Measurements from ENCODE around the gene TAP1. TPM values are rescaled to one million over a fixed set of nuclear protein-coding genes. Genes with fewer than 3 reads are reported as not detected.

The TAP1 gene
- total RNA-seq, 2 donors from 2014 or later: 16.8 to 27.5 TPM

DNA sequence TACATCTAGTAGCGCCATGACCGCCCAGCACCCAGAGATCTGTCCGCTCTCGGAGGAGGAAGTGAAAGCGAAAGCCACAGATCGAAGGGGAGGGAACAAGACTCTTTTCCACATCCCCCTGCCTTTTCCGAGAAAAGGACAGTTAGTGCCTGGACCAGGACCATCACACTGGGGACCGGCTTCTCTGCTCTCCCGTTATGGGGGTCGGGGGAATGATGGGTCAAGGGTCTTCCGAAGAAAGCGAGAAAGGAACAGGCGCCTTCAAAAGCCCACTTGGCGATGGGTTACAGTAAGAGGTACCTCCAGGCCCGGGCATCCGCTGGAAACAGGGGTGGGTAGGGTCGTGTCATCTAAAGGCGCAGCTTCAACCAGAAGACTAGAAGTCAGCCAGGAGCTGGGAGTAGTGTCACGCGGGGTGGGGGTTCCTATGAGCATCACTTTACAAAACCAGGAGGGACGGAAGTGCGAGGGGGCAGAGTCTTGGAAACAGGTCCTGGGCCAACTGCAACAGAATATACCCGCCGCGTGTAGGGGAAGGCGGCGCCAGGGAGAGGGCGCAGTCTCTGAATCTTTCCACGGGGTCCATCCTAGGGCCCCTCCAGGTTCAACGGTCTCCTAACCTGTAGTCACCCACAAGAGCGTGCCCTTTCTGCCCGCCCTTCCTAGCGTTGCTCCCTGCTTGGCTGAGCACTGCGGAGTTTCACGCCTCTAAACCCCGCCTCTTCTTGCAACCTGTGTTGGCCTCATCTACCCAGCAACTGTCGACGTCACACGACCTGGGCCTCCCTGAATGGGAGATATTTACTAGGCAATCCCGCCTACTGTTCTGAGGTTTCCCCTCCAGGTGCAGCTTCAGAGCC is 9.3 kb downstream of the TAP1 start, which contains the start of gene PSMB8:
TSS of gene PSMB8 (minus strand) at position 69 of the 860 bp plus-strand sequence. CDS start at position 18, 51 bp downstream.
- ATAC-seq (peak; percentile 95 to 97), DNase-seq (peak; percentile 97)
- intact Hi-C loops (cut with DNase I): no loop called here

GRCh38 chr6:32843331-32843978 is 10.0 kb downstream of the TAP1 start:
- no peak for DNase-seq
- peak in 1 of 2 donors; percentile 0 for ATAC-seq
- intact Hi-C loops (cut with DNase I): no loop called here

DNA sequence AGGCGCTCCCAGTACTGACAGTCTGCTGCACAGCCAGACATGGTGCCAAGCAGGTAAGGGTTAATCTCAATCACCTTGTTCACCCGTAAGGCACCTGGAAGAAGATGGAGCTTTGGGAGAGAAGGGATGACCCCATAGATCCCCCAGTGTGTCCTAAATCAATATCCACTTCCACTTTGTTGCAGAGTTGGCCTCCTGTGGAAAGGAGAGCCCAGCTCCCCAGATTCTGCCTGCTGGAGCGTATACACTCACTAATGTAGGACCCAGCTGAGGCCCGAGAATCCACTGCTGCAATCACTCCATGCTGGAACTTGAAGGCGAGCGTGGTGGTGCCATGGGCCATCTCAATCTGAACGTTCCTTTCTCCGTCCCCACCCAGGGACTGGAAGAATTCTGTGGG is 10.8 kb downstream of the TAP1 start:
- no peak for DNase-seq
- ATAC-seq: no peak

DNA sequence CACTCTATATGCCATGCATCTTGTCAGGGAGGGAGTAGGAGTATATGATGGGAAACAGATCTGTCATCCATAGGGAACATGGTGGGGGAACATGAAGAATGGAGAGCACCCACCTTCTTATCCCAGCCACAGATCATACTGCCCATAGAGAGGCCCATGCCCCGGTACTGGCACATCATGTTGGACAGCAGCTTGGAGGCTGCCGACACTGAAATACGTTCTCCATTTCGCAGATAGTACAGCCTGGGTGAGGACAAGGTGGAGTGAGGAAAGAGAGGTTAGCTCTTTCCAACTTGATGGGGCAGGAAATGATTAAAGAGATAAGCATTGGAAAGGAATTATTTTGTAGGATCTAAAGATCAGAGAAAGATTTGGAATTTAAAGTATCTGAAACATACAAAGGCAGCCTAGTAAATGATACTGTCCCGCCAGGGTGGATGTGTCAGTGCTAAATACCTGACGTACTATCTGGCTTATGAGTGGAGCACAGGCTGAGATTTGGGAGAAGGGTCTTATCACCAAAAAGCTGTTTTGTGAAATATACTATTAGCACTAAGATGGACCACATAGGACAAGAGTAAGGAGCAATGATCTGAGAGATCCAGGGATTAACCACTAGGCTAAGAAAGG is 11.4 kb downstream of the TAP1 start:
- ATAC-seq (no peak), DNase-seq (no peak)
- intact Hi-C loops (cut with DNase I): no loop called here

More for the DNA sequence above, 10.8 kb downstream of the TAP1 start:
- intact Hi-C loops (cut with DNase I): no loop called here

- no peak for ATAC-seq
- DNase-seq: no peak
- intact Hi-C loops (cut with DNase I): no loop called here
Observed at GRCh38 chr6:32840604-32841246, 12.8 kb downstream of the TAP1 start.

GRCh38 chr6:32839356-32839755 is 14.1 kb downstream of the TAP1 start:
- no peak for DNase-seq
- no peak for ATAC-seq
- intact Hi-C loops (cut with DNase I): no loop called here

DNA sequence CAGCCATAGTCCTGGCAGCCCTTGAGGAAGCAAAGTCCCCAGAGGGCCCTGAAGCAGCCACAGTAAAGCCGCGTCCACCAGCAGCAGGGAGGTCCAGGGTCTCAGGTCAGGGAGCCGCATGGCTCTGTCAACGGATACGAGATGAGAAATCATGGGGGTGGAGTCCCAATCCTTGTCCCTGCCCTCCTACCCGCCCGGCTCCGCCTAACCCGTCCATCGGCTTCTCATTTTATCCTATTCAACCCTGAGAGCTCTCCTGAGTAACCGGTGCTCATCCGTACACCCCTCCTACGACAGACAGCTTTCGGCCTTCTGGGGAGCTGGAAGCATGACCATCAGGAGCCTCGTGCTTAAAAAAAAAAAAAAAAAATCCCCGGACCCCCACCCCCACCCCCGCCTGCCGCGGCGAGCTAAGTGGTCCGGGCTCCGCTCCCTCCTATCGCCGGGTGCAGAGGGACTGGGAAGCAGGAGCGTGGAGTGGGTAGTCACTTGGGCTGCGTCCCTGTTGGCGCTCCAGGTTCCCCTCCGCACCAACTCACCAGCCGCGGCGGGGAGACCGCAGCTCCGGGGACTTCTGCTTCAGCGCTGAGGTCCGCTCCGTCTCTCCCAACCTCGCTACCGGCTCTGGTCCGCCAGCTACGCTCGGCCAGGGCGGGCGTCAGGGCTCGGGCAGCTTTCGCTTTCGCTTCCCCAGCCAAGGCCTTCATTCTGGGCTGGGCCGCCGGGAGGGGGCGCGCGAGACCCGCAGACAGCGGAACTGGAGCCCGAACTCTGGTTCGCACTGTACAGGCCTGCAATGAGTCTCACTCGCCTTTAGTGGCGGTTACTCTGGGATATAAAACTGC is 15.2 kb downstream of the TAP1 start, which contains the start of gene TAP2:
TSS of gene TAP2 (minus strand) at position 626 of the 845 bp plus-strand sequence. CDS start at position 120, 506 bp downstream.
- ATAC-seq: peak; percentile 96
- intact Hi-C loops (cut with DNase I): loop anchor here in 1 of 2 donors (1.0 kb wide), 1 partner anchor 29 kb away; no protein-coding TSS in a partner anchor
- DNase-seq: peak; percentile 96

DNA sequence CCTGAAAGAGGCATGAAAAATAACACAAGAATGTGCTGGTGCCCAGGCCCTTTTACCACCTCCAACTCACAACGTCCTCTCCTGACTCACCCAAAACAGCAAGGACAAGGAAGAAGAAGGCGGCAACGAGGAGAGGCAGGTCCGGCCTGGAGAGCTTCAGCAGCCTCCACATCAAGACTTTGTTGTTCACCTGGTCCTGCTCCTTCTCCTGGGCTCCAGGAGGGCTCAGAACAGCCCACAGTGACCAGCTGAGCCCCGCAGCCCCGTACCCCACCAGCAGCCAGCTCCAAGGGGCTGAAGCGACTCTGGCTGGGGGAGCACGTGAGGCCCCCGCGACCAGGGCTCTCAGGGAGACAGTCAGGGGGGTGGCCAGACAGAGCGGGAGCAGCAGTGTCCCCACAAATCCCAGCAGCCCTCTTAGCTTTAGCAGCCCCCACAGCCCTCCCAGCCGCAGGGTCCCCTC is 15.8 kb downstream of the TAP1 start:
- DNase-seq (no peak), ATAC-seq (no peak)
- intact Hi-C loops (cut with DNase I): loop anchor here in 1 of 2 donors (1.0 kb wide), 1 partner anchor 30 kb away; no protein-coding TSS in a partner anchor

DNA sequence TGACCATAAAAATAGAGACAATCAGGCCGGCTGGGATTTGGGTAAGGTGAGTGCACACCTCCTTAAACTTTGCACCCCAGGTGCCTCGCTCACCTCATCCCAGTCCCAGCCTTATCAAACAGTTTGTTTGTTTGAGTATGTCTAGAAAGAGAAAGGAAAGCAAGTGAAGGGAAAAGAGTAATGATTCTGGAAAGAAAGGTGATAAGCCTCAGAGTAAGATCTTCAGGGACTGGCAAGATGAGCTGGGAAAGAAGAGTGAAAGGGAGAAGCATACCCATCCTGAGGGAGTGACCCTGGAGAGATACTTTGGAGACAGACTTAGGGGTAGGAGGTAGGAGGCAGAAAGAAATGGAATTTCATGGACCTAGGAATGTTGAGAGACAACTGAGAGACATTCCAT is 16.6 kb downstream of the TAP1 start:
- DNase-seq (no peak), ATAC-seq (no peak)
- intact Hi-C loops (cut with DNase I): no loop called here

DNA sequence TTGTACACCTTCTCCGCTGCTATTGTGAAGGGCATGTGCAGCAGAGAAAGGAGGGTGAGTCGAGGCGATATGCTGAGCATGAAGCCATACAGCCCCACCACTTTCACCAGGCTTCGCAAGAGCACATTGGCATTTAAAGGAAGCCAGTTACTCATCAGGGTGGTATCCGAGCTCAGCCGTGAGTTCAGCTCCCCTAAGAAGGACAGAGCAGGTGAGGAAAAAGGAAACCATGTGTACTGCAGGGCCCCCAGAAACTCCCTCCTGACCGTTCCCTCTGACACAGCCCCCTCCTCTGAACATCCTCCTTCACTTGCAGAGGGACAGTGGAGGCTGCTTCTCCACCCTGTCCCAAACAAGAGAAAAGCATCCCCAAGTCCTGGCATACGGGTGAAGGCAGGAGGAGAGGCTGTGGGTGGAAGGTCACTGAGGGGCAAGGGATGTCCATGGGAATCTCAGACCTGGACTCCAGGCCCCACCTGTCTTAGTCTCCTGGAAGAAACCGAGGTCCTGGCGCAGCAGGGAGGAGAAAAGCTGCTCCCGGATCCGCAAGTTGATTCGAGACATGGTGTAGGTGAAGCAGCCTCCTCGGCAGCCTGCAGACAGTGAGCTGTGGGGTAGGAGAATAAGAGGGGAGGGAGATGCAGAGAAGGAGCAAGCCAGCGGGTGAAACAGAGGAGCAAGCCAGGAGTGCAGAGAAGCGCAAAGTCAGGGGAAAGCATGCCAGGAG is 18.2 kb downstream of the TAP1 start:
- intact Hi-C loops (cut with DNase I): no loop called here

GRCh38 chr6:32833664-32834063 is 19.8 kb downstream of the TAP1 start:
- intact Hi-C loops (cut with DNase I): no loop called here
- ATAC-seq (no peak), DNase-seq (no peak)

More for the DNA sequence above, 18.2 kb downstream of the TAP1 start:
- DNase-seq (no peak), ATAC-seq (no peak)

- DNase-seq (no peak), ATAC-seq (no peak)
- intact Hi-C loops (cut with DNase I): no loop called here
Observed at GRCh38 chr6:32832535-32832934, 21.0 kb downstream of the TAP1 start.

DNA sequence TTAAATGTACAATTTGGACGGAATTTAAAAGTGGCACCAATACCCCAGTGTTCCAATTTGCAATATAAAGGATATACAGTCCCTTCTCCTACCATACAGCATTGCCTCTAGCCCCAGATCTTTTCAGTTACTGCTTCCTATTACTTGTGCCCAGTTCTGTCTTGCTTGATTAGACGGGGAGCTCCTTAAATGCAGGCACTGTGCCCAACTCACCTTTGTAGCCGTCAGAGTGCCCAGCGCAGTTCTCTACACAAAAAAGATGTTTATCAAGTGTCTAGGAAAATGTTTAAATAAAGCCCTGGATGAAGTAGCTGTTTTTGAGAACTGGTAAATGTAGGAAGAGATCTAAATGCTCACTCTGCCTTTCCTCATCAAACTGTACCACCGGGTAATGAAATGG is 22.6 kb downstream of the TAP1 start:
- intact Hi-C loops (cut with DNase I): no loop called here
- ATAC-seq: no peak
- no peak for DNase-seq

GRCh38 chr6:32830017-32830416 is 23.5 kb downstream of the TAP1 start:
- DNase-seq (no peak), ATAC-seq (no peak)
- intact Hi-C loops (cut with DNase I): no loop called here

- ATAC-seq: no peak
- no peak for DNase-seq
- intact Hi-C loops (cut with DNase I): loop anchor here in 1 of 2 donors (5.0 kb wide), 1 partner anchor 38 kb away; no protein-coding TSS in a partner anchor
Observed at GRCh38 chr6:32829495-32829894, 24.0 kb downstream of the TAP1 start.

DNA sequence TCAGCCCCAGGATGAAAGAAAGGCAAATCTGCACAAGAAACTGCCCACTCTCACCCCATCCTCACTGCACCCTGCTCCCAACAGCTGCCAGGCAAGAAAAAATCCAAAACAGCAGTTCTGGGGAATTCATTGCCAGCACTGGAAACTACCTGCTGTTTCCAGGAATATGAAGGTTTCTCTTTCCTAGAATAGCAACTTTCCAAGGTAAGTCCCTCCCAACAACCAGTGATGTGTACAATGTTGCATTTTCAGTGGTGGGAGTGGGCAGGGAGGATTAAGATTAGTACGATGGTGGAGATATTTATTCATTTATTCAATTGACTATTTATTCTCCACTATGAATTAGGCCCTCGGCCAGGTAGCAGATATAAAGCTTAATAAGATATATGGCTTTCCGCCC is 26.5 kb downstream of the TAP1 start:
- no peak for DNase-seq
- intact Hi-C loops (cut with DNase I): loop anchor here in 1 of 2 donors (5.0 kb wide), 1 partner anchor 40 kb away; no protein-coding TSS in a partner anchor
- no peak for ATAC-seq

DNA sequence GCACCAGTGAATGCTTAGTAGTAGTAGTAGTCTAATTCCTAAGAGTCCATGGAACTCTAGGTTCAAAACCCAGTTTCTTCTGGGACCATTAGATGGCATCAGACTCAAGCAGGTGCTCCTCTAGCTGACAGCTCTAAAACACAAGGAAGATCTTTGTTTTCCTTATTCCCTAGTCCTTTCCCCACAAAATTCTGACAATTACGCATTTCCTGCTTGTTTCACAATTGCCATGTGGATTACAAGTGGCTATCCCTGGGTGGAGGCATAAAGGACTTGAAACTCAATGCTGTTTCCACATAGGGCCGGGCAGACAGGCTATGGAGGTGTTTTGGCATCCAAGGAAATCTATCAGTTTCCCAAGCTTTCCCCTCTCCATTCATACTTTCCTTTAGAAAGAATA is 27.5 kb downstream of the TAP1 start:
- DNase-seq (no peak), ATAC-seq (peak; percentile 75 to 76)
- intact Hi-C loops (cut with DNase I): loop anchor here in 1 of 2 donors (5.0 kb wide), 1 partner anchor 41 kb away; no protein-coding TSS in a partner anchor
